Skeletal muscle cell (primary cell): ENCODE data around the gene HCK.
"Not testable (repeated sequence)": the region's sequence is repeated elsewhere in the genome, so short reads cannot be mapped to it uniquely, and the experiment has no call there.

Source experiments
- DNase-seq: peaks from one replicate; pipeline ENCODE4 v3.0.0-alpha.2; 2010; ENCODE audit warnings: low read depth
- H3K4me3 ChIP-seq: 2 replicates; pipeline ENCODE4 v1.5.1; 2011; ENCODE audit warnings: low read depth, mild to moderate bottlenecking, control low read depth, low read length, moderate library complexity

The HCK gene

DNA sequence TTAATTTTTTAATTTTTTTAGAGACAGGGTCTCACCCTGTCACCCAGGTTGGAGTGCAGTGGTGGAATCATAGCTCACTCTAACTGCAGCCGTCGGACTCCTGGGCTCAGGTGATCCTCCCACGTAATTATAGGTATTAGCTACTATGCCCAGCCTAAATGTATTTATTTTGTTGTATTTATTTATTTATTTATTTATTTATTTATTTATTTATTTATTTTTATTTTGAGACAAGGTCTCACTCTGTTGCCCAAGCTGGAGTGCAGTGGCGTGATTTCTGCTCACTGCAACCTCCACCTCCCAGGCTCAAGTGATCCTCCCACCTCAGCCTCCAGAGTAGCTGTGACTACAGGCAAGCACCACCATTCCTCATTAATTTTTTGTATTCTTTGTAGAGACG is 66.4 kb downstream of the HCK start:
- H3K4me3 ChIP-seq, DNase-seq: not testable (repeated sequence)

GRCh38 chr20:32119734-32120133 is 67.7 kb downstream of the HCK start:
- no peak overlapping the region for H3K4me3 ChIP-seq
- no peak for DNase-seq

DNA sequence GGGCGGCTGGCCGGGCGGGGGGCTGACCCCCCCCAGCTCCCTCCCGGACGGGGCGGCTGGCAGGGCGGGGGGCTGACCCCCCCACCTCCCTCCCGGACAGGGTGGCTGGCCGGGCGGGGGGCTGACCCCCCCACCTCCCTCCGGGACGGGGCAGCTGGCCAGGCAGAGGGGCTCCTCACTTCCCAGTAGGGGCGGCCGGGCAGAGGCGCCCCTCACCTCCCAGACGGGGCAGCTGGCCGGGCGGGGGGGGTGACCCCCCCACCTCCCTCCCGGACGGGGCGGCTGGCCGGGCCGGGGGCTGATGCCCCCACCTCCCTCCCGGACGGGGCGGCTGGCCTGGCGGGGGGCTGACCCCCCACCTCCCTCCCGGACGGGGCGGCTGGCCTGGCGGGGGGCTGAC is 69.9 kb downstream of the HCK start:
- not testable (repeated sequence) for DNase-seq, H3K4me3 ChIP-seq

- no peak for DNase-seq
- no peak overlapping the region for H3K4me3 ChIP-seq
Measured at GRCh38 chr20:32123088-32123487, 71.0 kb downstream of the HCK start.

- DNase-seq, result no peak
- H3K4me3 ChIP-seq, result no peak overlapping the region
Measured at GRCh38 chr20:32124916-32125454, 72.9 kb downstream of the HCK start.

DNA sequence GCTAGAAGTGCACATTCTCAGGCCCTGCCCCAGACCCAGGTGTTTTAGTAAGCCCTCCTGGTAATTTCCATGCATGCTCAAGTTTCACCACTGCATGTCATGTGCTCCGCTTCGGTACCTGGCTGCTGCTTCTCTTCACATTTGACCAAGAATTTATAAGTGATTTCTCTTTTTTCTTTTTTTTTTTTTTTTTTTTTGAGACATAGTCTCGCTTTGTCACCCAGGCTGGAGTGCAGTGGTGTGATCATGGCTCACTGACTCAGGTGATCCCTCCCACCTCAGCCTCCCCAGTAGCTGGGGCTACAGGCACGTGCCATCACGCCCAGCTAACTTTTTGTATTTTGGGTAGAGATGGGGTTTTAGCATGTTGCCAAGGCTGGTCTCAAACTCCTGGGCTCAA is 73.5 kb downstream of the HCK start:
- DNase-seq, result no peak
- no peak overlapping the region for H3K4me3 ChIP-seq

DNA sequence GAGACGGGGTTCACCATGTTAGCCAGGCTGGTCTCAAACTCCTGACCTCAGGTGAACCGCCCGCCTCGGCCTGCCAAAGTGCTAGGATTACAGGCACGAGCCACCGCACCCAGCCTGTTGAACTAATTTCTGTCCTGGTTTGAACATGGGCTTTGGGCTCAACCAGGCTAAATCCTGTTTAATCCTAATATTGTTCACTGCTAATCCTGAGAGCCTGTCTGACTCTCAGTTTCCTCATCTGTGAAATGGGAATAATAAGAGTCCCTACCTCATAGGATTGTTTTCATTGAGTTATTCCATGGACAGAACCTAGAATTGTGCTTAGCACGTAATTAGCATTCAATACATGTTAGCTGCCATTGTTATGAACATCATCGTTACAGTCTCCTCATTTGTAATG is 74.9 kb downstream of the HCK start:
- H3K4me3 ChIP-seq, result no peak overlapping the region
- no peak for DNase-seq

- no peak for DNase-seq
- no peak overlapping the region for H3K4me3 ChIP-seq
Measured at GRCh38 chr20:32127347-32127746, 75.3 kb downstream of the HCK start.

DNA sequence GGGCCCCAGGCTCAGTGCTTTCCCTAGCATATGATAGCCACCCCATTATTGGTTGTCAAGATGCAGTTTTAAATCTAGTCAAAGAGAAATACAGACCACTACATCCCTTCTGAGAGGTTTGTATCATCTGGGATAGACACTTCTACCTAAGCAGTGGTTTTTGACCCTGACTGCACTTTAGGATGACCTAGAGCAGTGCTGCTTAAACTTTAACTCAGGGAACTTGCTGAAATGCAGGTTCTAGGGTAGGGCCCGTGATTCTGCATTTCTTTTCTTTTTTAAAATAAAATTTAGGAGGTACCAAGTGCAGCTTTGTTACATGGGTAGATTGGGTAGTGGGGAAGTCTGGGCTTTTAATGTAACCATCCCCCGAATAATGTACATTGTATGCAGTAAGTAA is 76.1 kb downstream of the HCK start:
- no peak for DNase-seq
- H3K4me3 ChIP-seq, result no peak overlapping the region

DNA sequence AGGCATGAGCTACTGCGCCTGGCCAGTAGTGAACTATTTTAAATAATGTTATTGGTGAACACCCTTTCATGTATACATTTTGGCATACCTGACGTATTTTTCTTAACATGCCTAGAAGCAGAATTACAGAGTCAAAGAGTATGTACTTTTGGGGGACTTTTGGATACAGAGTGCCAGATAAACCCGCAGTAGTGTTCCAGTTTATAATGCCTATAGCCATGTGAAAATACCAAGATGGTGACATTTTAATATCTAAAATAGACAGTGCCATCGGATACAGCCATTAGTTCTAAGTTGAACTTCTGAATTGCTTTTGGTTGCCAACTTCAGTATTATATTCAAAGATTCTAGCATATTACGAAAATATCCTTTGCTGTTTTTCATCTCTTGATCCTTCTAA is 77.8 kb downstream of the HCK start:
- DNase-seq, result no peak
- no peak overlapping the region for H3K4me3 ChIP-seq

GRCh38 chr20:32130352-32130751 is 78.3 kb downstream of the HCK start:
- DNase-seq, result no peak

DNA sequence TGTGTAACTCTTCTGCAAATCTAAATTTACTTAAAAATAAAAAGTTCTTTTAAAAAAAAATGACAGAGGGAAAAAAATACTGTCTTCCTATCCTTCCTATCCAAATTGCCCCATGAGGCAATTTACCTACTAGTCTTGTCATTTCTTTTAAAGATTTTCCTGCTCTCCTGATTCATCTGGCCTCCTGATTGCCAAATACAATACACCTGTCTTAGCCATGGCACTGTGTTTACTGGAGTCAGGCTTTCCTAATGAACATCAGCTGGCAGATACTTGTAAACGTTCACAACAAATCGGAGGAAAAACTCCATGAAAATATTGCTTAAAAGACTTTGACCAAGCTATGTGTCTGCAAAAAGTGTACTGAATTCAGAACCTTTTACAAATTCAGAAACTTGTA is 78.9 kb downstream of the HCK start:
- DNase-seq, result no peak
- no peak overlapping the region for H3K4me3 ChIP-seq

More at GRCh38 chr20:32130352-32130751, 78.3 kb downstream of the HCK start:
- no peak overlapping the region for H3K4me3 ChIP-seq

DNA sequence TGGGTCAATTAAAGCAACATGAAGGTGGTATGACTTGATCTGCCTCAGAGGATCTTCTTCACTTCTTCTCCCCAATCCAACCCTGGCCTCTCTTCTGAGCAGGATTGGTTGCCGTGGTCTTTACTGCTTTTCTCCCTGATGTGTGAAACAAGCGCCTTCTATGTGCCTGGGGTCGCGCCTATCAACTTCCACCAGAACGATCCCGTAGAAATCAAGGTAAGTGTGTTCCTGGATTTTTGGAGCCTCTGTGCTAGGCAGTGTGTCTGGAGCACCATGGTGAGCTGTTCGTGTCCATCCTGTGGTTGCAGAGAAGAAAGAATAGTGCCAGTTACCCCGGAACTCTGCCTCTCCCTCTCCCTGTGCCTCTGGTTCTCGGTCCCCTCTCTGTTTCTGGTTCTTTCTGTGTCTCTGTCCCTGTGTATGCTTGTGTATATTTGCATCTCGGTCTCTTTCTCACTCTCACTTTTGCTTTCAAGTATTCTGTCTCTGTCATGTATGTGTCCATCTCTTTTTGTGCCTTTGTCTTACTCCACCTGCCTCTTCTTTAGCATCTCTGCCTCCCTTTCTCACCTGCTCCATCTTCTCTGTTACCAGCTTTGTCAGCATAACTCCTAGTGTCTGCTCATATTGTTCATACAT is 81.0 kb downstream of the HCK start:
- no peak for DNase-seq

DNA sequence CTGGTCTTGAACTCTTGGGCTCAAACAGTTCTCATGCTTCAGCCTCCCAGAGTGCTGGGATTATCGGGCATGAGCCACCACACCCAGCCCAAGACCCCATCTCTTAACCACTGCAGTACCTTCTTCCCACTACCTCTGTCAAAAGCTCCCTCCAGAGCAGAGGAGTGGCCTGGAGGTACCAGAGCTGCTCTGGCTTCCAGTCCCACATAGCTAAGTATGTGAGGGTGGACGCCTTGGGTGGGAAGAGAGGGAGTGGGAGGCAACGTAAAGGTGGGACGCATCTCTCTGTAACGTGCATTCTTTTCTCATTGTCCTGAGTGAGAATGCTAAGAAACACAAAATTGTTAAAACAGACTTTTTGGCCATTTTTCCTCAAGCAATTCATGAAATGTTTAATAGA is 82.0 kb downstream of the HCK start:
- no peak overlapping the region for H3K4me3 ChIP-seq
- DNase-seq, result no peak

More for the DNA sequence above, 81.0 kb downstream of the HCK start:
- no peak overlapping the region for H3K4me3 ChIP-seq

DNA sequence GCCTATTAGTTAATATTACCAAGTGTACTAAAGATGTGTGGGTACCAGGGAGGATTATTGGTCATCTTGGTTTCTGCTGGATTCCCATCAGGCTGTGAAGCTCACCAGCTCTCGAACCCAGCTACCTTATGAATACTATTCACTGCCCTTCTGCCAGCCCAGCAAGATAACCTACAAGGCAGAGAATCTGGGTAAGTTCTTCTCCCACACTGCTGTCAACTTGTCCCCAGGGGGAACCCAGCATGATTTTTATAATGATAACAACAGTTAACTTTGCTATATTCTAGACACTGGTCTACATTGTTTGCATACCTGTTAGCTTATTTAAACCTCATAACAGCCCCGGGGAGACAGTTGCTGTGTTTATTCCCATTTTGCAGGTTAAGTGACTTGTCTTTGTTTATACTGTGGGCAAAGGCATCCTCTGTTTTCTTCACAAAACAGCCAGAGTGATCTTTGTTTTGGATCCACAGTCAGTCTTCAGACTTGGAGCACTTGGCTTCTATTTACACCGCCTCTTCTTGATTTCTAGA is 84.0 kb downstream of the HCK start:
- DNase-seq, result no peak
- no peak overlapping the region for H3K4me3 ChIP-seq

- DNase-seq, result no peak
- no peak overlapping the region for H3K4me3 ChIP-seq
Measured at GRCh38 chr20:32138921-32139320, 86.9 kb downstream of the HCK start.

- DNase-seq, result no peak
Measured at GRCh38 chr20:32139947-32140346, 87.9 kb downstream of the HCK start.

GRCh38 chr20:32140603-32141002 is 88.6 kb downstream of the HCK start:
- no peak overlapping the region for H3K4me3 ChIP-seq
- no peak for DNase-seq

More at GRCh38 chr20:32139947-32140346, 87.9 kb downstream of the HCK start:
- no peak overlapping the region for H3K4me3 ChIP-seq

GRCh38 chr20:32141465-32141980 is 89.5 kb downstream of the HCK start:
- no peak for DNase-seq
- H3K4me3 ChIP-seq, result no peak overlapping the region

- H3K4me3 ChIP-seq, result no peak overlapping the region
- no peak for DNase-seq
Measured at GRCh38 chr20:32142088-32142487, 90.0 kb downstream of the HCK start.

GRCh38 chr20:32142991-32143390 is 90.9 kb downstream of the HCK start:
- DNase-seq, result no peak
- H3K4me3 ChIP-seq, result no peak overlapping the region
